GM21367 (cell line): ENCODE data around the gene ID1.
"Not testable (repeated sequence)": the region's sequence is repeated elsewhere in the genome, so short reads cannot be mapped to it uniquely, and the experiment has no call there.

ENCODE experiments used
- ATAC-seq: cut with Tn5 transposase; IDR thresholded peaks from one replicate; pipeline ENCODE4 v1.9.1; 2021; ENCODE audit not compliant: unreplicated experiment

The ID1 gene

DNA sequence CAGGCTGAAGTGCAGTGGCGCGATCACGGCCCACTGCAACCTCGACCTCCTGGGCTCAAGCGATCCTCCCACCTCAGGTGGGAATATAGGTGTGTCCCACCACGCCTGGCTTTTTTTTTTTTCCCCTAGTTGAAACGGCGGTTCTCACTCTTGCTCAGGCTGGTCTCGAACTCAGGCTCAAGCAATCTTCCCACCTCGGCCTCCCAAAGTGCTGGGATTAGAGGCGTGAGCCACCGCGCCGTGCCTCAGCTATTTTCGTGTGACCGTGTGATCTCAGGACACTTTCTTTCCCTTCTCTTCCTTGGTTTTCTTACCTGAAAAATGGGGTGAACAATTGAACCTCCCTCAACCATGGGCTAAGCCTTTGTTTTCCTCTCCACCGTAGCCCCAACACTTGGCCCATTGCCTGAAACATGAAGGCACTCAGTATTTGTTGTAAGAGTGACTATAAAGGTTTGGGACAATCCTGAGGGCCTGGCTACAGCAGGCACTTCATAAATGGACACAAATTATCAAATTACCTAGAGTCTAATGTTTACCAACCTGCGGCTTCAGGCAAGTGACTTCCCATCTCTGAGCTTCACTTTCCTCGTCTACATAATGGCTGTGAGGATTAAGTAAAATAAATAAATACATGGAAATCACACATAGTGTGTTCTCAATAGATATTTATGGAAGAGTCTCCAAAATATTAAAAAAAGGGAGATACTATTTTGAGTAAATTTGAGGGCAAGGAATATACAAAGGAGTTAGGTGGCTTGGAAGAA, 31.4 kb upstream of the ID1 start:
- peak; percentile 9 for ATAC-seq

DNA sequence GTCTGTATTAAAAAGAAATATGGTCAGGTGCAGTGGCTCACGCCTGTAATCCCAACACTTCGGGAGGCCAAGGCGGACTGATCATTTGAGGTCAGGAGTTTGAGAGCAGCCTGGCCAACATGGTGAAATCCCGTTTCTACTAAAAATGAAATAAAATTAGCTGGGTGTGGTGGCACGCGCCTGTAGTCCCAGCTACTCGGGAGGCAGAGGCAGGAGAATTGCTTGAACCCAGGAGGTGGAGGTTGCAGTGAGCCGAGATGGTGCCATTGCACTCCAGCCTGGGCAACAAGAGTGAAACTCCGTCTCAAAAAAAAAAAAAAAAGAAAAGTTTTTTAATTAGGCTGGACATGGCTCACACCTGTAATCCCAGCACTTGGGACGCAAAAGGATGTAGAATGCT, 30.1 kb upstream of the ID1 start:
- ATAC-seq: not testable (repeated sequence)

DNA sequence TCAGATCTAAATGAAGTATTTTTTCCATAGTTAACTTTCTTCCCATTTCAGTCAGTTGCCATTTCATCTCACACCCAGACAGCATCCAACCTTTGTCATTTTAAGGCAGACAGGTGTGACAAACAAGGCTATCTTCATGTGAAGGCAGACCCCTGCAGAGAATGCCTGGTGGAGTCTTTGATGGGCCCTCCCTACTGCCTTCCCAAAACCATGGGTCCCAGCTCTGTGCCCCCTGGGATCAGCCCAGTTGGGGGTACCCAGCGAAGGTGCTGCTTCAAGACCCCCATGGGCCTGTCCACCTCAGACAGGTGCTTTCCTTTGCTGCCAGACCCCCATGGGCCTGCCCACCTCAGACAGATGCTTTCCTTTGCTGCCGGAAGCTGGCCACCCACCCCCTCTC, 28.3 kb upstream of the ID1 start:
- no peak for ATAC-seq

DNA sequence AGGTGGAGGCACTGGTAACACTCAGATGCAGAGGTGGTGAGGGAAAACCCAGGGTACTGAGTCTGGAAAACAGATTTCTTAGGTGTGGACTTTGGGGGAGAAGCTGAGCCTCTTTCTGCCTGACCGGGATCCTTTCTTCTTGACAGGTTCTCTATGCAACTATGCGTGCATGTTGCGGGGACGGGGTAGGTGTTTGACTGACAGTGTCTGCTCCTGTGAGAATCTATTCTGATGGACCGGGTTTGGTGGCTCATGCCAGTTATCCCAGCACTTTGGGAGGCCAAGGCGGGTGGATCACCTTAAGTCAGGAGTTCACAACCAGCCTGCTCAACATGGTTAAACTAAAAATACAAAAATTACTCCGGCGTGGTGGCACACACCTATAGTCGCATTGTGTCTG, 27.9 kb upstream of the ID1 start:
- no peak for ATAC-seq

DNA sequence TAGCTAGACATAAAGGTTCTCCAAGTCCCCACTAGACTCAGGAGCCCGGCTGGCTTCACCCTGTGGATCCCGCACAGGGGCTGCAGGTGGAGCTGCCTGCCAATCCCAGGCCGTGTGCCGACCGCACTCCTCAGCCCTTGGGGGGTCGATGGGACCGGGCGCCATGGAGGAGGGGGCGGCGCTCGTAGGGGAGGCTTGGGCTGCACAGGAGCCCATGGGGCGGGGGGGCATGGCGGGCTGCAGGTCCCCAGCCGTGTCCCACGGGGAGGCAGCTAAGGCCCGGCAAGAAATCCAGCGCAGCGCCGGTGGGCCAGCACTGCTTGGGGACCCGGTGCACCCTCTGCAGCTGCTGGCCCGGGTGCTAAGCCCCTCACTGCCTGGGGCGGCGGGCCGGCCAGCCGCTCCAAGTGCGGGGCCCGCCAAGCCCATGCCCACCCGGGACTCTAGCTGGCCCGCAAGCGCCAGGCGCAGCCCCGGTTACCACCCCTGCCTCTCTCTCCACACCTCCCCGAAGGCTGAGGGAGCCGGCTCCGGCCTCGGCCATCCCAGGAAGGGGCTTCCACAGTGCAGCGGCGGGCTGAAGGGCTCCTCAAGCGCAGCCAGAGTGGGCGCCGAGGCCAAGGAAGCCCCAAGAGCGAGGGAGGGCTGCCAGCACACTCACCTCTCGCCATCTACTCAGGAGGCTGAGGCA, 26.5 kb upstream of the ID1 start:
- ATAC-seq: no peak

DNA sequence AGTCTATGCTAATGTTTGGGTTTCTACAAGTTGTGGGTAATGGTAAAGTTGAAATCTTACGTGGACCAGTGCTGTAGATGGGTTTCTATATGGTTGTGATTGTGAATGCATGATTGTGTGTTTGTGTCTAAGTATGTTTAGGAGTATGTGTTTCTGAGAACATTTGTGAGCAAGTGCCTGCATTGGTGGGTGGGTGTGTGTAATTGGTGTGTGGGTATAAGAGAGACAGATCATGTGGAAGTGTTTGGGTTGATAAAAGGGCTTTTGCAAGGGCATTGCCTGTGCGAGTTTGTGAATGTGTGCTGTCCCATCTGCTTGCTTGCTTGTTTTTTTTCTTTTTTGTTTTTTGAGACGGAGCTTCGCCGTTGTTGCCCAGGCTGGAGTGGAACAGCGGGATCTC, 25.8 kb upstream of the ID1 start:
- no peak for ATAC-seq

DNA sequence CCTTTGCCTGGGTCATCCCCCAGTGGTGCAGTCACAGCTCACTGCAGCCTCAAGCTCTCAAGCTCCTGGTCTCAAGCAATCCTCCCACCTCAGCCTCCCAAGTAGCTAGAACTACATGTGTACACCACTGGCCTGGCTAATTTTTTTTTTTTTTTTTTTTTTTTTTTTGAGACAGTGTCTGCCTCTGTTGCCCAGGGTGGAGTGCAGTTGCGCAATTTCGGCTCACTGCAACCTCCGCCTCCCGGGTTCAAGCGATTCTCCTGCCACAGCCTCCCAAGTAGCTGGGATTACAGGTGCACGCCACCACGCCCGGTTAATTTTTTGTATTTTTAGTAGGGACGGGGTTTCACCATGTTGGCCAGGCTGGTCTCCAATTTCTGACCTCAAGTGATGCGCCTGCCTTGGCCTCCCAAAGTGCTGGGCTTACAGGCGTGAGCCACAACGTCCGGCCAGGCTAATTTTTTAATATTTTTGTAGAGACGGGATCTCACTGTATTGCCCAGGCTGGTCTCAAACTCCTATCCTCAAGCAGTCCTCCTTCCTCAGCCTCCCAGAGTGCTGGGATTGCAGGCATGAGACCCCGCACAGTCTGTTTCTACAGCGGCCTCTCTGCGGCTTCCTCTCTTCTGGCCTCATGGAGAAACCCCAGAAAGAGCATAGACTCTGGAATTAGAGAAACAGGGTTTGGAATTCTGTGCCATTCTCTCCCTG, 25.0 kb upstream of the ID1 start:
- not testable (repeated sequence) for ATAC-seq

DNA sequence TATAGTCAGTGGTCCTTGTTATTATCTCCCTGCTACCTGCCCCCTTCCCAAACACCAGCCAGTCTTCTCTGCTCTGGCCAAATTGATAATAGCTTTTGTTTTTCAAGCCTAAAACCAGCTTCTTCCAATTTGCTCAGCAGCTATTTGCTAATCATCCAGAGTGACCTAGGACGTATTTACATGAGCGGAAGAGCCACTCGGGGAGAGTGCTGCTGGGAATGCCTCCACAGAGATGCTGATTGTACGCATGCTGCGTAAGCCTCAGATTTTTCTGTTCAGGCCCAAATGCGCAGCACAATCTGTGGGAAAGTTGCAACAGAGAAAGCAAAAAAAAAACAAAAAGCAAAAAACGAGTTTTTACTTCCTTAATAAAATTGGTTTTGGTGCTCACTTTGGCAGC, 24.4 kb upstream of the ID1 start:
- ATAC-seq: no peak

DNA sequence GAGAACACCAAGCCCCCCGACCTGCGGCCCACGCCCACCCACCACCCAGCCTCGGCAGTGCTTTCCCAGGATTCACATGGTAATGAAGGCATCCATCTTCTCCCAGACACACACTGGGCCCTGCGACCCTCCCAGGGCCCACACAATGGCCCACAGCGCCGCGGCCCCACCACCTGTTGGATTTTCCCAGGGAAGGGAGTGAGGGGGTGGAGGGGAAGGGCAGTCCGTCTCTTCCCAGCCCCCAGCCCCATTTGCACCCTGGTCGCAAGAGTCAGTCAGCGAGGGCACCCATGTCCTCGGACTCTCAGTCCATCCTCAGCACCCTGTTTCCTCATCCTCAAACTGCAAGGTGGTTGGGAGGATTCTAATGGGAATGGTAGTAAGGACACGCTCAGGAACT, 23.7 kb upstream of the ID1 start:
- ATAC-seq: no peak

DNA sequence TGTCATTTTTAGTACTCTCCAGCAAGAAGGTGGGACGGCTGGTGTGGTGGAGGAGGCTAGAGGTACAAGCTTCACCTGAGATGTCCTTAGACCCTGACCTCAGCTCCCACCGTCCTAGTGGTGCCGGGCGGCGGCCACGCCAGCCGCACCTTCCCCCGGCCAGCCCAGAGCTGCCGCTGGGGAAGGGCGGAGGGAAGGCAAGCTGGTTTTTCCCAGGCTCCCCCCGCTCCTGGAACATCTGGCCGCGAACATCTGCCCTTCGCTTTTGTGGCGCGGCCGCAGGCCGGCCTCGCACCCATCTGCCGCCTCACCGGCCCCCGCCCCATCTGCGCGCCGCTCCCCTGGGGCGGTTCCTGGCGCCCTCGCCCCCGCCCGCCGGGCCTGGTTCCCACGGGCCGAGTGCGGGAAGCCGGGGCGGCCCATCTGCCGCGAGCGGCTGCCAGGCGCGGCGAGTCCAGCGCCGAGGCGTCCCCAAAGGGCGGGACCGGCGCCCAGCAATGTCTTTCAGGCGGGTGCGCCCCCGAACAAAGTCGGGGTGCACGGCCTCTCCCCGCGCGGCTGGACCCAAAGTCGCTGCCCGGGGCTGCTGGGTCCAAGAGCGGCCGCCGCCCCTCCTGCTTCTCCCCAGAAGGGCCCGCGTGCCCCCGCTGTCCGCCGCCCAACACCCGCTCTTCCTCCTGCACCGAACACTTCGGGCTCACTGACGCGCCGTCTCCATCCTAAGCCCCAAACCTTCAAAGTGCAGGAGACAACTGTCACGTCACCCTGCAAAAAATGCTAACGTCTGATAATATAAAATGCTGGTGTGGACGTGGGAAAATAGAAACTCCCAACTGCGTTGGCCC, 17.3 kb upstream of the ID1 start:
- ATAC-seq: no peak

DNA sequence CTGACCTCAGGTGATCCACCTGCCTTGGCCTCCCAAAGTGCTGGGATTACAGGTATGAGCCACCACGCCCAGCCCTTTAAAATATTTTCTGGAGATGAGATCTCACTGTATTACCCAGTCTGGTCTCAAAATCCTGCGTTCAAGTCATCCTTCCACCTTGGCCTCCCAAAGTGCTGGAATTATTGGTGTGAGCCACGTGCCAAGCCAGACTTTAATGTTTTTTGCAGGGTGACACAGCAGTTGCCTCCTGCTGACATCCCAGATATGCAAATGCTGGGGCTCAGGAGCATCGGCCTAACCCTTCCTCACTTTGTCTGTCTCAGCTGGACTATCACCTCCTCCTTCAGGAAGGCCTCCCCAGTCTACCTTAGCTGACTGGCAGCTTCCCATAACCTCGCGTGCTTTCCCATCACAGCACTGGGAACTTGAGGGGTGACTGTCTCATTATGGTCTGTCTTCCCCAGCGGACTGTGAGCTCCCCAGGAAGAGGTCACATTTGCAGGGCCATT, 14.3 kb upstream of the ID1 start:
- no peak for ATAC-seq

DNA sequence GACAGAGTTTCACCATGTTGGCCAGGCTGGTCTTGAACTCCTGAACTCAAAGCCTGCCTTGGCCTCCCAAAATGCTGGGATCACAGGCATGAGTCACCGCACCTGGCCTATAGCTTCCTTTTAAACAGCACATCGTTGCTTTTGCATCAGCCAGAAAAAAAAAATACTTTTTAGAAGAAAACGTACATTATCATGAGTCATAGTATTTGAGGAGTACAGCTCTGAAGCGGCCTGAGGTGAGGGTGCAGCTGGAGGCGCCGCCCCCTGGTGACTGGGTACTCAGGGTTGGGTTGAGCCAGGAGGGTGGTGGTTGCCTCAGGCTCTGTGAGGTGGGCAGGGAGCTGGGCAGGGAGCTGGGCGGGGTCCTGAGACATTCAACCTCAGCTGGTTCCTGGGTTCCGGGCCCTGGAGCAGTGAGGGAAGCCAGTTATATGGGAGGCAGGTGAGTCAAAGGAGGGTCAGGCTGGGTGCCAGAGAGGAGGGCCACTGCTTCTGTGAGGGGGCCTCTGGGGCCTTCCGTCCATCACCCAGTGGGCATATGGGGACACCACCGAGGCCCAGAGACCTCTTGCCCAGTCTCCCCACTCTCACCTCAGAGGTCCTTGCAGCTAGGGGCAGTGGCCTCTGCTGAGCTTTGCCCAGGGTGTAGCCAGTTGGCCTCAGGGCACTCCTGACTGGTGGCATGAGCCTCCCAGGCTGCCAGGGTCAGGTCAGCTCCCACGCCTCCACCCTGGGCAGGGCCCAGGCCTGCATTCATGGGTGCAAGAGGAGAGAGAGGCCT, 11.7 kb upstream of the ID1 start:
- ATAC-seq: no peak

DNA sequence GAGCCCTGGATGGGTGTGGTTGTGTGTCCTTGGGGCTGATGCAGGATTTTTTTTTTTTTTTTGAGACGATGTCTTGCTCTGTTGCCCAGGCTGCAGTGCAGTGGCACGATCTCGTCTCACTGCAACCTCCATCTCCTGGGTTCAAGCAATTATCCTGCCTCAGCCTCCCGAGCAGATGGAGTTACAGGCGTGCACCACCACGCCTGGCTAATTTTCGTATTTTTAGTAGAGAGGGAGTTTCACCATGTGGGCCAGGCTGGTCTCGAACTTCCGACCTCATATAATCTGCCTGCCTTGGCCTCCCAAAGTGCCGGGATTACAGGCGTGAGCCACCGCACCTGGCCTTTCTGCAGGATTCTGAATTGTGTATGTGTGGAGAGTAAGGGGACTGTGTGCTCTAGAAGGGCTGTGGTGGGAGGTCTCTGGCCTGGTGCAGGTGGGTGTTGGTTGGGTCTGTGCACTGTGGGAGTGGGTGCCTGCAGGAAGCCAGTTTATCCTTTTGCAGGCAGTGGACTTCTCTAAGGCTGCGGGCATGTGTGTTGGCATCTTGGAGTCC, 11.0 kb upstream of the ID1 start:
- no peak for ATAC-seq

DNA sequence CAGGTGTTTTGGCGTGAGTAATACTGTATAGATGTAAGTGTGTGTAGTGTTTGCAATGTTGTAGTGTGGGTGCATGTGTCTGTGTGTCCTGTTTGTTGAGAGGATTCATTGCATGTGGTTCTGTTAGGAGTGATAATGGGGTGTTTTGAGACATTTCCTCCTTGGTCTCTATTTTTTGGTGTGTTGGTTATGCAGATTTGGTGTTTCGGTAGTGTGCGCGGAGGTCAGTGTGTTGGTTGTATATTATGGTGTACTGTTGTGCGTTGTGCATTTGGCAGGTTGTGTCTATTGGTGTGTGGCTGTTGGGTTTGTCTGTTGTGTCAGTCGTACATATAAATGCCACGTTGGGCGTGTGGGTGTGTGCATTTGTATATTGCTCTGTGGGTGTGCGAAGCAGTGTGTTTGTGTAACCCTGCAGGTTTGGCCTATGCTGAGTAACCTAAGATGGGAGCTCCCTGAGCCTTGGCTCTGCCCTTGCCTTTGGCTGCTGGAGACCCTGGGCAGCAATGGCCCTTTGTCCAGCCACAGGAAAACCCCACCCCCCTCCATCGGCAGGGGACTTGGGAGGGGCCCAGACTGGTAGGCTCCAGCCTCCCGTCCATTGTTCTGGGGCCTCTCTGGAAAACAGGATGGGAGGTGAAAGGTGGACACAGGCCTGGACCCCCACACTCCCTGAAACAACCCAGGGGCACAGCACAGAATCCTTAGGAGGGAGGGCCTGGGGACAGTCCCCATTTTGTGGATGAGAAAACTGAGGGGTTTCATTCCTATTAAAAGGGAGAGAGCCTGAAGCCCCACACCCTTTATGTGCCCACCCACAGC, 10.3 kb upstream of the ID1 start:
- no peak for ATAC-seq

DNA sequence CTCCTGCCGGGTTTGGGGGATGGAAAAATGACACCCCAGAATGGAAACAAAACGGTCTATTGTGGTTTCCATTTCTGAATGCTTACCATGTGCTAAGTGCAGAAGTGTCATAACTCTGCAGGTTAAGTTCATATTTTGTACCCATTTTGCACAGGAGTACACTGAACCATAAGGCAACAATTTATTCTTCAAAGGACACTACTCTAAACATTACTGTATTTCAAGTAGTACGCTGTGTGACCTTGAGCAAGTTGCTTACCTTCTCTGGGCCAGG, 9.8 kb upstream of the ID1 start:
- no peak for ATAC-seq

DNA sequence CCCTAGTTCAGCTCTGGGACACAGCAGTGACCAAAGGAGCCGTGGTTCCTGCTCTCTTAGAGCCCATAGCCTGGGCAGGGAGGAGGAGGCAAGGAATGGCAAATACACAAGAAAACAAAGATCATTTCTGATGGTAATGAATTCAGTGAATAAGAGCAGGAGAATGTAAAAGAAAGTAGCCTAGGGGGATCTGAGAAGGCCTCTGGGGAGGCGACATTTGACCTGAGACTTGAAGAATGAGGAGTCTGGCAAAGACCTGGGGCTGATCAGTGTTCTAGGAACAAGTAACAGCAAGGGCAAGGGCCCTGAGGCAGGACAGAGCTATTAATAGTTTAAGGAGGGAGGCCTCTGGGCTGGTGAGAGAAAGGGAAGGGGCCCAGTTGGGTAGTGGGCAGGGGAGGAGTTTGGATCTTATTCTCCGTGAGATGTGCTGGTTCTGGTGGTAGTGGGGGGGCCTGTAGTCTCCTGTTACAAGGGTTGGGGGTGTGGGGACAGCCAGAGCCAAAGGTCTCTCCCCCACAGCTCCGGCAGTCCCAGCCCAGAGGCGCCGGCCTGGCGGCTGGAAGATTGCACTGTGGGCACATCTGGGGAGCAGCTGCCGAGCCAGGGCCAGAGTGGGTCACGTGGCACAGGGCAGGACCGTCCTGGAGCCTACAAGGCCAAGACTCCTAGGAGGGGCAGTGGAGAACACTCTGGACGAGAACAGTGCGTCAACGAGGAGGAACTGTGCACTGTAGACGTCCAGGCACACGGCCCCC, 9.3 kb upstream of the ID1 start:
- ATAC-seq: no peak

DNA sequence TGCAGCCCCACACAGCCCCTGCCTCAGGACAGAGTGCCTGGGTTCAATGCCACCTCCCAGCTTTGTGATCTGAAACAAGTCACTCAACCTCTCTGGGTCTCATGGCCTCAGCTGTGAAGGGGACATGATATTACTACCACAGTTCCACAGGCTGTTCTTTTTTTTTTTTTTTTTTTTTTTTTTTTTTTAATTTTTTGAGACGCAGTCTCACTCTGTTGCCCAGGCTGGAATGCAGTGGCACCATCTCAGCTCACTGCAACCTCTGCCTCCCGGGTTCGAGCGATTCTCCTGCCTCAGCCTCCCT, 8.7 kb upstream of the ID1 start:
- ATAC-seq: not testable (repeated sequence)

DNA sequence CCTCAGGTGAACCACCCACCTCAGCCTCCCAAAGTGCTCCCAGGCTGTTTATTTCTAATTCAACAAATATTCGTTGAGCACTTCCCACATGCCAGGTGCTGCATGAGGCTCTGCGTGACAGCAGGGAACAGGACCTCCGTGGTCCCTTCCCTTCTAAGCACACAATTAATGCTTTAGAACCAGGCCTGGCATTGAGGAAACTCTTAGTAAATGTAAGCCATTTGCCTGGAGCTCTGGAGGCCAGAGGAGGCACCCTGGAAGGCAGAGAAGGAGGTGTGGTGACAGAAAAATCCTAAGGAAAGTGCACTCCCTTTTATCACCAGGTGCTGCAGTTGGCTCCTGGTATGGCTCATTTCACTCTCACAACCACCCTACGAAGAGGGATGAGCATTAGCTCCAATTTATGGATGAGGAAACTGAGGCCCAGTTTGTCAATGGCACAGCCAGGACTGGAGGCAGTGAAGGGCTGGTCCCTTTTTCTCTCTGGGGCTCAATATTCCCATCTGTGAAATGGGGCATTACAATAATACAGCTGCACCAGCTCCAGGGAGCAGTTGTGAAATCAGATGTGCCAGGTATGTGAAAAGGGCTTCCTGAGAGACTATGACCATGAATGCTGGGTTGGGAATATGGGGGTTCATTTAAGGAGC, 8.1 kb upstream of the ID1 start:
- no peak for ATAC-seq
